HK-2 (cell line): ENCODE results near the gene NPDC1.
"Not testable (repeated sequence)": the region's sequence is repeated elsewhere in the genome, so short reads cannot be mapped to it uniquely, and the experiment has no call there.

Experiments
- DNase-seq: peaks from one replicate; pipeline ENCODE4 v3.0.0-alpha.2; 2018; ENCODE audit not compliant: unreplicated experiment

Gene NPDC1

GRCh38 chr9:137011907-137012675, 33.9 kb downstream of the NPDC1 start:
- no peak for DNase-seq

GRCh38 chr9:137011156-137011555, 34.8 kb downstream of the NPDC1 start:
- no peak for DNase-seq

- no peak for DNase-seq
Measured at GRCh38 chr9:137009938-137010732, 35.8 kb downstream of the NPDC1 start.

- no peak for DNase-seq
Measured at GRCh38 chr9:137009217-137009616, 36.8 kb downstream of the NPDC1 start.

- DNase-seq = no peak
Measured at GRCh38 chr9:137008312-137008711, 37.7 kb downstream of the NPDC1 start.

GRCh38 chr9:137007816-137008270, 38.1 kb downstream of the NPDC1 start:
- no peak for DNase-seq

GRCh38 chr9:137007108-137007815, 38.7 kb downstream of the NPDC1 start:
- DNase-seq = no peak

- no peak for DNase-seq
Measured at GRCh38 chr9:137006116-137007003, 39.6 kb downstream of the NPDC1 start.

- not testable (repeated sequence) for DNase-seq
Measured at GRCh38 chr9:137004285-137004684, 41.7 kb downstream of the NPDC1 start.

GRCh38 chr9:137002646-137003041, 43.3 kb downstream of the NPDC1 start:
- DNase-seq = no peak

- no peak for DNase-seq
Measured at GRCh38 chr9:137001857-137002645, 43.9 kb downstream of the NPDC1 start.

- DNase-seq = no peak
Measured at GRCh38 chr9:137000177-137000930, 45.6 kb downstream of the NPDC1 start.

- DNase-seq = no peak
Measured at GRCh38 chr9:136997830-136998234, 48.1 kb downstream of the NPDC1 start.

GRCh38 chr9:136997371-136997770, 48.6 kb downstream of the NPDC1 start:
- no peak for DNase-seq

- DNase-seq = peak; percentile 16
Measured at GRCh38 chr9:136996361-136997292, 49.4 kb downstream of the NPDC1 start, which contains the start of gene CLIC3. Gene CLIC3, minus strand, starts transcription at chr9:136996568. Its CDS starts 25 bp downstream, at chr9:136996543.

- peak; percentile 24 for DNase-seq
Measured at GRCh38 chr9:136995772-136996311, 50.1 kb downstream of the NPDC1 start.

GRCh38 chr9:136995362-136995761, 50.6 kb downstream of the NPDC1 start:
- no peak for DNase-seq

GRCh38 chr9:136994888-136995230, 51.1 kb downstream of the NPDC1 start:
- DNase-seq = no peak
